Measurements from ENCODE around the gene SSR2. TPM values are rescaled to one million over a fixed set of nuclear protein-coding genes. Genes with fewer than 3 reads are reported as not detected.
A peak's percentile ranks its signal among the peaks of the same experiment; 100 is the strongest.

Gene SSR2
- 217 TPM for total RNA-seq

GRCh38 chr1:156020293-156021092 is at the start of gene SSR2:
Gene SSR2, minus strand, starts transcription at chr1:156020951. Its CDS starts 784 bp downstream, at chr1:156020167.
- peak; percentile 91 for DNase-seq (ENCODE audit: low spot score)

GRCh38 chr1:156070548-156070947 is 49.8 kb upstream of the SSR2 start:
- DNase-seq (ENCODE audit: low spot score), result no peak

GRCh38 chr1:156069490-156070455 is 49.0 kb upstream of the SSR2 start:
- DNase-seq (ENCODE audit: low spot score), result no peak

- no peak for DNase-seq (ENCODE audit: low spot score)
Observed at GRCh38 chr1:156067262-156067661, 46.5 kb upstream of the SSR2 start.

GRCh38 chr1:156065871-156066270 is 45.1 kb upstream of the SSR2 start:
- no peak for DNase-seq (ENCODE audit: low spot score)

GRCh38 chr1:156065212-156065611 is 44.5 kb upstream of the SSR2 start:
- DNase-seq (ENCODE audit: low spot score), result no peak

GRCh38 chr1:156064615-156065014 is 43.9 kb upstream of the SSR2 start:
- DNase-seq (ENCODE audit: low spot score), result no peak

- no peak for DNase-seq (ENCODE audit: low spot score)
Observed at GRCh38 chr1:156063997-156064285, 43.2 kb upstream of the SSR2 start.

GRCh38 chr1:156062189-156062588 is 41.4 kb upstream of the SSR2 start:
- DNase-seq (ENCODE audit: low spot score), result no peak

- peak; percentile 78 for DNase-seq (ENCODE audit: low spot score)
Observed at GRCh38 chr1:156060937-156061636, 40.3 kb upstream of the SSR2 start, which contains the start of gene RAB25. Gene RAB25, plus strand, starts transcription at chr1:156061160. Its CDS starts 241 bp downstream, at chr1:156061401.

GRCh38 chr1:156056326-156056849 is 35.6 kb upstream of the SSR2 start:
- DNase-seq (ENCODE audit: low spot score), result no peak

- DNase-seq (ENCODE audit: low spot score), result no peak
Observed at GRCh38 chr1:156055281-156056048, 34.7 kb upstream of the SSR2 start.

- DNase-seq (ENCODE audit: low spot score), result peak; percentile 98
Observed at GRCh38 chr1:156054500-156055280, 33.9 kb upstream of the SSR2 start, which contains the start of gene LAMTOR2. Gene LAMTOR2, plus strand, starts transcription at chr1:156054782. Its CDS starts 108 bp downstream, at chr1:156054890.

- DNase-seq (ENCODE audit: low spot score), result peak; percentile 88
Observed at GRCh38 chr1:156053768-156054499, 33.2 kb upstream of the SSR2 start, which contains the start of gene UBQLN4. Gene UBQLN4, minus strand, starts transcription at chr1:156053798. Its CDS starts 97 bp downstream, at chr1:156053701.

- DNase-seq (ENCODE audit: low spot score), result peak; percentile 20
Observed at GRCh38 chr1:156052862-156053767, 32.4 kb upstream of the SSR2 start.

GRCh38 chr1:156051011-156051725 is 30.4 kb upstream of the SSR2 start:
- no peak for DNase-seq (ENCODE audit: low spot score)

GRCh38 chr1:156050376-156050775 is 29.6 kb upstream of the SSR2 start:
- no peak for DNase-seq (ENCODE audit: low spot score)
